Activated T-cell treated with anti-CD3 and anti-CD28 coated beads for 1 hour (primary cell): Measurements from ENCODE around the gene CEP128.

Experiments used
- DNase-seq: peaks from one replicate; pipeline ENCODE4 v3.0.0-alpha.2; 2020; ENCODE audit warnings: low read depth

The CEP128 gene

DNA sequence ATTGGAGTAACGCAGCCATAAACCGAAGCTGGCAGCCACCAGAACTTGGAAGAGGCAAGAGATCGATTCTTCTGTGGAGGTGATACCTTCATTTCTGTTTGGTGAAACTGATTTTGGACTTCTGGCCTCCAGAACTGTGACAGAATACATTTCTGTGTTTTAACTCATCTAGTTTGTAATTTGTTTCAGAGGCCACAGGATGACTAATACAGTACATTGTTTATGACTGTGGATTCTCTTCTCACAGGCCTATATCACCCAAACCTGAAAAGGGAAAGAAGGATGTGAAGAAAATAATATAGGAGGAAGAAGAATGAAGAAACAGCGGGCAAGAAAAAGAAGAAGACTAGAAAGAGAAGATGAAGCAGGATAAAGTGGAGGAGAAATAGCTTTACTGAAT lies 466.5 kb downstream of the CEP128 start:
- DNase-seq = no peak

DNA sequence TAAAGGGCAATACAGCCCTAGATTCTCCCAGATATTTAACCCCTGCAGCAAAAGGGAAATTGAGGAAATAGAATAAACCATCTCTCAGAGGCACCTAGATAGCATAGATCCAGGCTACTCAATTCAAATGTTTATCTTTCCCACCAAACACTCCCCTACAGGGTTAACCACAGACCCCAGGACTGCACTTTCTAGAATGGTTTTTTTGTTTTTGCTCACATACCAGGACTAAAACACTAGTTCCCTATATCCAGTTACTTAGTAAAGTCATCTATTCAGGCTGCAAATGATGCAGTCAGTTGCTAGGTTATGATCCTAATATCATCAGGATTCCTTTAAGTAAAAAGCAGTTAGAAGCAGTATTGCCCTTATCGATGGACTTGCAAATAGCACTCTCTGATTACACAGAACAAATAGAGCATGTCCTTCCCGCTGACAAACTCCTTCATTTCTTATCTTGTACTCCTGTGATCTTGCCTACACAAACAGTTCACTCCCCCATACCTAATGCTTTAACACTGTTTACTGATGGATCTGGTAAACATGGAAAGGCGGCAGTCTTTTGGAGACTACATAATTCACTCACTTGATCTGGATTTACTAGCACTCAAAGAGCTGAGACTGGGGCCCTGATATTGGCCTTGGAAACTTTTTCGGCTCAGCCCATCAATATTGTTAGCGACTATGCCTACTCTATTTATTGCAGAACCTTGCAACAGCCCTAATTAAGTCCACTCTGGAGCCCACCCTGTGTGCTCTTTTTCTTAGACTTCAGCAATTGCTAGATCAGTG lies 473.0 kb downstream of the CEP128 start:
- DNase-seq = no peak

DNA sequence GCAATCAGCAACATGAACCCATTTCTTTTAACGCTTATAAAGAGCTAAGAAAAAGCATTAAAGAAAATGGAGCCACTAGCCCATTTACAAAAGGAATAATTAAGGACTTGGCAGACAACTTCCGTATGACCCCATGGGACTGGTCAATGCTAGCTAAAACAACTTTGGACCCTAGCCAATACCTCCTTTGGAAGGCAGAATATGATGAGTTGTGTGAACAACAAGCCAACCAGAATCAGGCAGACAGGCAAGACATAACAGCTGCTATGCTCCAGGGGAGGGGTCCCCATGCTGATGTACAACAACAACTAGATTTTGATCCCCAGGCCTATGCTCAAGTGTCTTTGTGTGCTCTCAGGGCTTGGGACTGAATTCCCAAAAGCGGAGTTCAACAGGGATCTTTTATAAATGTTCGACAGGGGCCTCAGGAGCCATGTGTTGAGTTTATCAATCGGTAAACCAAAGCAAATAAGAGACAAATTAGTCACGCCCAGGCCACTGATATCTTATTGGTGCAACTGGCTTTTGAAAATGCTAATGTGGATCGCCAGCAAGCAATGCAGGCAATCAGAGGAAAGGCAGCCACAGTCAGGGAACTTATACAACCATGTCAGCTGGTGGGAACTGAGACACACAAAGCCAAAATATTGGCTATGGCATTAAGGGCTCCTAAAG lies 475.9 kb downstream of the CEP128 start:
- no peak for DNase-seq

DNA sequence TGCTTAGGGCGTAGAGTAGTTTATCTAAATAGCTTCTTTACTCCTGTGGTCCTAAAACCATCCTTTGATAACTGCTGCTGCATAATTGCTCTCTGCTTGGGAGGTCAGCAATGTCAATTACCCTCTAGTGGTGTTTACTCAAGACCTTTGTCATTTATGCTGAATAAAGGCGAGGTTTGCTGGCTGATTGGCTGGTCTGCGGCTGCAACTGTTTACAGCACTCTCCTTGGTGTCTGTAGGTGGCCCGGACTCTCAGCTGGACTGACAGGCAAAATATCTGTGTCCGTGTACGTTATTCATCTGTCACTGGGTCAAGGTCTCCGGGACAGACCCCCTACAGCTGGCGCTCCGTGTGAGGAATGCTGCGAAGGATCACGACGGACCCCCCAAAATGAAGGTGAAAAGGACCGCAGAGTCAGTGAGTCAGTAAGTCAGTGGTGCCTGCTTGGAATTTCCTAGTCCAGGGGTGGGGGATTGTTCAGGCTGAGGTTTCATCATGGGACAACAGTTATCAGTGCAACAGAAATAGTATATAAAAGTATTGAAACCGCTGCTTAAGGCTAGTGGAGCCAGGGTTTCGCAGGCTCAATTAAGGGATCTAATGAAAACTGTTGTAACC lies 476.9 kb downstream of the CEP128 start:
- DNase-seq = no peak

DNA sequence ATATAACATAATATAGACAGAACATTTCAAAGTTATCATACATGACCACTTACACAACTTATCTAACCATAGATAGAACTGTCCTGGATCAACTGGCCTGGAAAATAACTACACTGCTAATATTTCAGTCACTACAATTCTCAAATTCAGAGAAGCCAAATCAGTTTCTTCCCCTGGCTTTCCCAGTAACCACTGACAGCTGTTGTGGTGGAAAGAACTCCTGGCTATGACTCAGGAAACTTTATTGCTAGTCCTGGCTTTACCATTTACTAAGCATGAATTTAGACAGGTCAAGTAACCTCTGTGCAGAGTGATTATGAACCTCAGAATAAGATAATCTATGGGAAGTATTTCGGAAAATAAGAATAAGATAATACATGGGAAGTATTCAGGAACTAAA lies 485.3 kb downstream of the CEP128 start:
- no peak for DNase-seq

DNA sequence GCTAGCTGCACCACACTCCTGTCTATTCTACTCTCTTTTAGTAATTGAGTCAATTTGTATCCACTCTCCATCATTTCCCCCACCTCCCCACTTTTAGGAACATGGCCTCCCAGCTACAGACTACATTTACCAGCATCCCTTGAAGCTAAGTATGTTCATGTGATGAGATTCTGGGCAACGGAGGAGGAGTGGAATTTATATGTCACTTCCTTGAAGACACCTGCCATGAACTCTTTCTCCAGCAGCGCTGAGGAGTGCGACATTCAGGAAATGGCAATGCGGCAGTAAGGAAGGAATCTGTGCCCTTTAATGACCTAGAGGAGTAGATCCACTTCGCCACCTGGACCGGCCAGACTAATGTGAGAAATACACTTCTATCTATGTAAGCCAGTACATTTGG lies 486.5 kb downstream of the CEP128 start:
- DNase-seq = no peak

DNA sequence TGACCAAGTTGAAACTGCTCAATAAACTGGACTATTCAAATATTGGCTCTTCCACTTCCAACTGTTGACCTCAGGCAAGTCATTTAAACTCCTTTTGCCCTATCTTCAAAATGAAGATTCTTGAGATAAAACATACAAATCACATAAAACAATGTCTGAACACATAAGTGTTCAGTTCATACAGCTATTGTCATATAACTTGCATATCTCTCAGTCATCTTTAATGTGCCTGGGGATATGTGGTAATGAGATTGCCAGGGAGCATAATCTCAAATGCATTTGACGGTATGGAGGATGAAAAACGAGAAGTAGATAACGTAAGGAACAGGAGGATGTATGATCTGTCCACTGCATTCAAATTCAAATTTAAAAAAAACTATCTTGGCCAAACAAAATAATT lies 493.3 kb downstream of the CEP128 start:
- no peak for DNase-seq

DNA sequence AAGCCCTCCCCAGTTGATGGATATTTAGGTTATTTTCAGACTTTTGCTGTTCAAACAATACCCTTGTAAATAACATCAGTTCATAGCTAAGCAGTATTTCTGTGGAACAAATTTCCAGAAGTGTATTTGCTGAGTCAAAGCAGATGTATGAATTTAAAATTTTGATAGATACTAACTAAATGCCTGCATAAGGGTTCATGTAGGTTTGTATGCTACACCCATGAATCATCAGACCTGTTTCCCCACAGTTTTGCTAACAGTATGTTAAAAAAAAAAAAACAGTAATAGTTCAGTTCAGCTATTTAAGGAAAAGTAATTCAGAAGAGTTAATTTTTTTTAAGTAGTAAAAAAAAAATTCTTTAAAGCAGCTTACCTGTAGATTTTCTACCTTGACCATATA lies 494.1 kb downstream of the CEP128 start:
- no peak for DNase-seq
